Esophagus squamous epithelium (tissue), 5 donors: ENCODE data around the gene LRRN3. TPM values are rescaled to one million over a fixed set of nuclear protein-coding genes. Genes with fewer than 3 reads are reported as not detected.

Experiments used
- DNase-seq: peaks from one replicate; lab custom pipeline; 2025; lab: John Stamatoyannopoulos, UW
- H3K27ac ChIP-seq, 4 donors: fragments of 200-600 bp; sonication (generic); one replicate each; pipeline ENCODE4 v1.5.1; 2016 to 2019; ENCODE audit warnings: mild to moderate bottlenecking in 1 of 4
- H3K27me3 ChIP-seq, 4 donors: fragments of 200-600 bp; sonication (generic); 1 replicate in 3 of 4; 2 replicates in 1 of 4; pipeline versions ENCODE4 v1.5.1 to v1.6.0; 2017 to 2021; ENCODE audit warnings: antibody characterized with exemption in 1 of 4
- H3K36me3 ChIP-seq, 3 donors: fragments of 200-600 bp; sonication (generic); one replicate each; pipeline ENCODE4 v1.5.1; 2016 to 2019
- H3K4me1 ChIP-seq, 3 donors: fragments of 200-600 bp; sonication (generic); one replicate each; pipeline ENCODE4 v1.5.1; 2017 to 2019
- H3K4me3 ChIP-seq, 4 donors: fragments of 200-600 bp; sonication (generic); 1 replicate in 3 of 4; 2 replicates in 1 of 4; pipeline ENCODE4 v1.5.1; 2016 to 2019; ENCODE audit warnings: mild to moderate bottlenecking in 2 of 4, moderate library complexity in 1 of 4
- H3K9me3 ChIP-seq, 3 donors: fragments of 200-600 bp; sonication (generic); one replicate each; pipeline ENCODE4 v1.5.1; 2016 to 2019
- POLR2A ChIP-seq, 4 donors: fragments of 450-650 bp; IDR thresholded peaks; one replicate each; pipeline ENCODE4 v1.6.1; 2017; ENCODE audit warnings: antibody characterized with exemption in 4 of 4, mild to moderate bottlenecking in 4 of 4, moderate library complexity in 3 of 4
- WGBS, 2 donors: methylation state at CpG; one replicate each; pipeline ENCODE4 v1.1.5; 2018; 5-methylcytosine and 5-hydroxymethylcytosine counted together
- intact Hi-C: fragments of 100-400 bp; cut with DNase I; formaldehyde crosslinking; loops from one replicate; pipeline ENCODE4 v1.15.0; 2022
- total RNA-seq, 4 donors: library from RNA; depleted of rRNA; stranded (reverse); fragments of >200 nt; gene quantifications; one replicate each; pipeline ENCODE4 v1.1.0, GENCODE V29; 2016
- TF ChIP-seq, protein P1 (sequence below), 6 experiments: fragments of 450-650 bp in 4 of 6; fragments of 200-600 bp in 2 of 6; sonication (generic) in 2 of 6; IDR thresholded peaks; one replicate each; pipeline ENCODE4 v1.5.1; 2016 to 2019; ENCODE audit warnings: antibody characterized with exemption in 6 of 6, mild to moderate bottlenecking in 4 of 6, moderate library complexity in 4 of 6
- donor health status: DM: yes; HTN: yes; CAD: no.

Gene LRRN3
- total RNA-seq, 4 donors from 2014 or later, result 0.23 to 1.7 TPM; not detected in 2

DNA sequence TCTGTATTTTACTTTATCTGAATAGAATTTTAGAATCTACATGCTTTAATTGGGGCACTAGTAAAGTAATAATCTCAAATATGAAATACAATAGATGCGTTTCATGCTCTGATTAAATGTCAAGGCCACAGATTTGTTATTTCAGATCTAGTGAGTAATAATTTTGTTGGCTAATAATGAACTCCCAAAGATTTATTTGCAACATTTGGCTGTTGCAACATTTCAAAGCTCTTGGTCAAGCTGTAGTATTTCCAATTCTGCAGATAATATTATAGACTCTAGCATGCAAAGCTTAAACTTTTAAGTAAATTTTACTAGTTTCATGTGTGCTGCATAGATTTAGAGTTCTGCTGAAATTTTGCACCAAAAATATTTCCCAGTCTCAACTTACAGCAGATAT lies 16.7 kb downstream of the LRRN3 start:
- Histone ChIP-seq H3K36me3 (no peaks in the 10 kb centered on the region), H3K9me3 (no peaks in the 10 kb centered on the region), H3K4me1 (peaks cover 0 to 4% (median 0%) of the 10 kb centered on the region in 3 donors), H3K27me3 (no peaks in the 10 kb centered on the region), H3K27ac (no peak overlapping the region), H3K4me3 (no peak overlapping the region)
- intact Hi-C loops, result no loop called here
- TF ChIP-seq, protein P1, sequence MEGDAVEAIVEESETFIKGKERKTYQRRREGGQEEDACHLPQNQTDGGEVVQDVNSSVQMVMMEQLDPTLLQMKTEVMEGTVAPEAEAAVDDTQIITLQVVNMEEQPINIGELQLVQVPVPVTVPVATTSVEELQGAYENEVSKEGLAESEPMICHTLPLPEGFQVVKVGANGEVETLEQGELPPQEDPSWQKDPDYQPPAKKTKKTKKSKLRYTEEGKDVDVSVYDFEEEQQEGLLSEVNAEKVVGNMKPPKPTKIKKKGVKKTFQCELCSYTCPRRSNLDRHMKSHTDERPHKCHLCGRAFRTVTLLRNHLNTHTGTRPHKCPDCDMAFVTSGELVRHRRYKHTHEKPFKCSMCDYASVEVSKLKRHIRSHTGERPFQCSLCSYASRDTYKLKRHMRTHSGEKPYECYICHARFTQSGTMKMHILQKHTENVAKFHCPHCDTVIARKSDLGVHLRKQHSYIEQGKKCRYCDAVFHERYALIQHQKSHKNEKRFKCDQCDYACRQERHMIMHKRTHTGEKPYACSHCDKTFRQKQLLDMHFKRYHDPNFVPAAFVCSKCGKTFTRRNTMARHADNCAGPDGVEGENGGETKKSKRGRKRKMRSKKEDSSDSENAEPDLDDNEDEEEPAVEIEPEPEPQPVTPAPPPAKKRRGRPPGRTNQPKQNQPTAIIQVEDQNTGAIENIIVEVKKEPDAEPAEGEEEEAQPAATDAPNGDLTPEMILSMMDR (IDR thresholded peaks at IDR 0.05), result no peak
- TF ChIP-seq POLR2A (IDR thresholded peaks at IDR 0.05), result no peak
- no peak for DNase-seq
- WGBS, 2 donors, result 65 to 75% methylated on average over 1 of the region's 1 CpG

DNA sequence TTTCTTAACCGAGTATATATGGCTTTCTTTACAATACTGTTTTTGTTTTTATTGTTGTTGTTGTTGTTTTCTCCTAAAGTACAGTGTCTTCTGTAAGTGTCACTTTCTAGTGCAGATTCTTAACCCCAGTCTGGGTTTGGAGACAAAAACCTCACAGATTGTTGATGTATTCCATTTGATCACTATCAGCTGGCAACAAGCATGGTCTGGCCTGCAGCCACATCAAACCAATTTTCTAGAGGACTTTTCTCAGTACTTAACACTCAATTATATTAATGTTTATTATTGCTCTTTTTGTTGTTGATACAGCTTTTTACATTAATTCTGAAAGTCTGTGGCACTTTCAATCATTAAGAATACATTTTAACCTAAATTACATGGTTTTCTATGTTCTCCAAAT lies 17.1 kb downstream of the LRRN3 start:
- H3K27ac ChIP-seq, result no peak overlapping the region
- H3K9me3 ChIP-seq, result no peaks in the 10 kb centered on the region
- H3K36me3 ChIP-seq, result no peaks in the 10 kb centered on the region
- peaks cover 0 to 4% (median 0%) of the 10 kb centered on the region in 3 donors for H3K4me1 ChIP-seq
- no peaks in the 10 kb centered on the region for H3K27me3 ChIP-seq
- no peak overlapping the region for H3K4me3 ChIP-seq
- intact Hi-C loops, result no loop called here
- TF ChIP-seq, protein P1 (IDR thresholded peaks at IDR 0.05), result no peak
- no peak for TF ChIP-seq POLR2A (IDR thresholded peaks at IDR 0.05)
- 72 to 89% methylated on average over 1 of the region's 1 CpG for WGBS, 2 donors
- no peak for DNase-seq

DNA sequence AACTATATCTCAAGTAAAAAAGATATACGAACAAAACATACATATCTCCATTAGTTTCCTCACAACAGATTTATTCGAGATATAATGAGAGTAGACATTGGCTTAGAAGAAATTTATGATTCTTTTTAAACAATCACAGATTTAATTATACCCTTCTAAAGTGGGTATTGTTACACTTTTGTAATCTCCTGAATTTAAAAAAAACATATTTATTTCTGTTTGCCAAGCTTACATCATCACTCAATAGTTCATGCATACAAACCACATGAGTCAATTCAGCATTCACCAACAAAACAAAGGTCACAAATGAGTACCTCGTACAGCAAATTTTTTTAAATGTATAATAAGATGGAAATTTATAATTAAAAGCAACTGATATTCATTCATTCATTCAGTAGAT lies 17.6 kb downstream of the LRRN3 start:
- no peaks in the 10 kb centered on the region for H3K9me3 ChIP-seq
- H3K4me3 ChIP-seq, result no peak overlapping the region
- H3K27me3 ChIP-seq, result no peaks in the 10 kb centered on the region
- no peak for DNase-seq
- no peak overlapping the region for H3K27ac ChIP-seq
- H3K4me1 ChIP-seq, result peaks cover 0 to 5% (median 0%) of the 10 kb centered on the region in 3 donors
- WGBS, 2 donors, result 53 to 67% methylated on average over 3 of the region's 3 CpGs
- intact Hi-C loops, result no loop called here
- no peak for TF ChIP-seq POLR2A (IDR thresholded peaks at IDR 0.05)
- TF ChIP-seq, protein P1 (IDR thresholded peaks at IDR 0.05), result no peak
- no peaks in the 10 kb centered on the region for H3K36me3 ChIP-seq

DNA sequence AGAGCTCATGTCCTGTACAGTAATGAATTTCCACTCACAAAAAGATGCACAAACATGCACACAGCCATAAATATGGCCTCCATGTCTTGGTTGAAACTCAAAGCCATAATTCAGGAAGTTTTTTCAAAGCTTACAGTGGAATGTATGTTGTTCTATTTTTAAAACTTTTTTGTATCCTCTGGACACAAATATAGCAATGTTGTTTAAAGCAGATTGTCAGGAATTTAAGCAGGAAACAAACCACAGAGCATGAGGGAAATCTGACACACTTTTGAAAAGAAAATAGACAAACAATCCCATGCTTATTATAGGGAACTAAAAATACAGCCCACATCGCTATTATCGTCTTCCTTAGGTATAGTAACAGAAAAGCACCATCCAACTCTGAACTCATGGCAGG lies 21.5 kb downstream of the LRRN3 start:
- no peak for DNase-seq
- intact Hi-C loops, result no loop called here
- H3K27ac ChIP-seq, result no peak overlapping the region
- no peaks in the 10 kb centered on the region for H3K9me3 ChIP-seq
- no peak overlapping the region for H3K4me3 ChIP-seq
- H3K4me1 ChIP-seq, result peaks cover 0 to 9% (median 0%) of the 10 kb centered on the region in 3 donors
- WGBS, 2 donors, result 68 to 86% methylated on average over 2 of the region's 2 CpGs
- no peaks in the 10 kb centered on the region for H3K27me3 ChIP-seq
- H3K36me3 ChIP-seq, result no peaks in the 10 kb centered on the region
- TF ChIP-seq POLR2A (IDR thresholded peaks at IDR 0.05), result no peak
- TF ChIP-seq, protein P1 (IDR thresholded peaks at IDR 0.05), result no peak

- Histone ChIP-seq H3K4me3 (no peak overlapping the region), H3K27me3 (no peaks in the 10 kb centered on the region), H3K4me1 (peaks cover 0 to 5% (median 0%) of the 10 kb centered on the region in 3 donors), H3K9me3 (no peaks in the 10 kb centered on the region), H3K27ac (no peak overlapping the region), H3K36me3 (no peaks in the 10 kb centered on the region)
- DNase-seq, result no peak
- intact Hi-C loops, result no loop called here
- TF ChIP-seq, protein P1 (IDR thresholded peaks at IDR 0.05), result no peak
- TF ChIP-seq POLR2A (IDR thresholded peaks at IDR 0.05), result no peak
- WGBS, 2 donors, result 26 to 38% methylated on average over 1 of the region's 1 CpG
Observed at GRCh38 chr7:111113263-111114017, 22.5 kb downstream of the LRRN3 start.
